ENCODE results near the gene MSRB1.

MSRB1 gene, protein sequence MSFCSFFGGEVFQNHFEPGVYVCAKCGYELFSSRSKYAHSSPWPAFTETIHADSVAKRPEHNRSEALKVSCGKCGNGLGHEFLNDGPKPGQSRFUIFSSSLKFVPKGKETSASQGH

DNA sequence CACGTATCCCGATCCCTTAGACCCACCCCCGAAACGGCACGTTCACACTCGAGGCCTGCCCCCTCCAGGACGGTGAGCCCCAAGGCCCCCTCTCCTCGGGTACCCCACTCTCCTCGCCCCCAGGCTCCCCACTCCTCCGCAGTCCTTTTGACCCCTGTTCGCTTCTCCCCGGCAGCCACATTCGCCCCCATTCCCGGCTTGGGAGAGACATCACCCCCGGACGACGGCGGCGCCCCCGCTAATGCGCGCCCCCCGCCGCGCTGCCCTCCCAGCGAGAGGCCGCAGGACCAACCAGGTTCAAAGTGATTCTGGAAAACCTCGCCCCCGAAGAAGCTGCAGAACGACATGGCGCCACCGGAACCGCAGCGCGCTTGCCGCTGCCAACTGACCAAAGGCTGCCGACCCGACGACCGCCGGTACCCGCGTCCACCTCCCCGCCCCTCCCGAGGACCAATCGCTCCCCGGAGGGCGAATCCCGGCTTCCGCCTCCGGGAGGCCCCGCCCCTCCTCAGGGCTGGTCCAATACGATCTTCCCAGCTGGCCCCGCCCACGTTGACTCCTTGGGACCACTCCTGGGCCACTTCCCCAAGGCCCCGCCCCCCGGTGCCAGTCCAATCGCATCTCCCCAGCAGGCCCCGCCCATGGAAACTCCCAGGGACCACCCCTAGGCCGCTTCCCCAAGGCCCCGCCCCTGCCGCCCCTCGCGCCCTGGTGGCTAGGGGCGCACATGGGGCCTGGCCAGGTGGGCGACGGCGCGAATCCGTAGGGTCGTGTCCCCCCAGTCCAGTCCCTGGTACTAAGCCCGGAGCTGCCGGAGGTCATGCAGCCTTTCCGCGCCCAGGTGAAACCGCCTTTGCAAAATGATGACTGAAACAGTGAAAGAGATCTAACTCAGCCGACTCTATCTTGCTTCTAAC lies at the start of gene MSRB1:
MSRB1 (minus strand) TSS at position 390 of the 917 bp plus-strand sequence; CDS start at position 347, 43 bp downstream.
- peak; percentile 98 for DNase-seq (ENCODE audit: low read depth in 2 of 2, low spot score in 1 of 2)

DNA sequence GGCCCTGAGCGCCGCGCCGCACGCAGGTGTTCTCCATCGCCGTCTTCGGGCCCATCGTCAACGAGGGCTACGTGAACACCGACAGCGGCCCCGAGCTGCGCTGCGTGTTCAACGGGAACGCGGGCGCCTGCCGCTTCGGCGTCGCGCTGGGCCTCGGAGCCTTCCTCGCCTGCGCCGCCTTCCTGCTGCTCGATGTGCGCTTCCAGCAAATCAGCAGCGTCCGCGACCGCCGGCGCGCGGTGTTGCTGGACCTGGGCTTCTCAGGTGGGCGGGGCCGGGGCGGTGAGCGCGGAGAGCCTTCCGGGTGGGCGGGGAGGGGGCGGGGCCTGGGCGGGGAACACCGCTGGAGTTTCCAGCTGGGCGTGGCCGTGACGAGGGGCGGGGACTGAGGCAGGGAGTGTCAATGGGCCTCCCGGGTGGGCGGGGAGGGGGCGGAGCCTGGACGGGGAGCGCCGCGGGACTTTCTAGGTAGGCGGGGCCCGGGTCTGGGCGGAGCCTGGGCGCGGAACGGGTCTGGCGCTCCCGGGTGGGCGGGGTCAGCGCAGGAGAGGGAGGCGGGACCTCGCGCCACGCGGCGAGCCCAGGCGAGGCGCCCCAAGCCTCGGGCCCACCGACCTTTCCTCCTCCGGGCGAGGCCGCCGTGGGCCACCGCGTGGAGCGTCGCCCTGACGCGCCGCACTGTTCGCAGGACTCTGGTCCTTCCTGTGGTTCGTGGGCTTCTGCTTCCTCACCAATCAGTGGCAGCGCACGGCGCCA lies 49.1 kb upstream of the MSRB1 start:
- DNase-seq (ENCODE audit: low read depth in 2 of 2, low spot score in 1 of 2), result peak; percentile 95 to 98

DNA sequence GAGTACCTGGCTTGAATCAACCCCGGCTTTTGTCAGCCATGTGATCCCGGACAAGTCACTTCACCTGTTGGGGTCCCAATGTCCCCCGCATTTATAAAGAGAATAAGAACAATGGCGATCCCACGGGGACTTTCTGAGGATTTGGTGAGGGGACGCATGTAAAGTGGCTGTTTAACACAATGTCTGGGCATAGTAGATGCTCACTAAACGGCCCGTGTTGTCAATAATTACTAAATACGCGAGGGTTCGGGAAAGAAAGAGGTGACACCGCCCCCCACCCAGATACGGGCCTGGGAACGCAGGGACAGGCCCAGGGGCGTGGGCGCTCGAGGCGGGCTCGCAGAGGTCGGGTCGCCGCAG lies 48.6 kb upstream of the MSRB1 start:
- DNase-seq (ENCODE audit: low read depth in 2 of 2, low spot score in 1 of 2), result no peak

DNA sequence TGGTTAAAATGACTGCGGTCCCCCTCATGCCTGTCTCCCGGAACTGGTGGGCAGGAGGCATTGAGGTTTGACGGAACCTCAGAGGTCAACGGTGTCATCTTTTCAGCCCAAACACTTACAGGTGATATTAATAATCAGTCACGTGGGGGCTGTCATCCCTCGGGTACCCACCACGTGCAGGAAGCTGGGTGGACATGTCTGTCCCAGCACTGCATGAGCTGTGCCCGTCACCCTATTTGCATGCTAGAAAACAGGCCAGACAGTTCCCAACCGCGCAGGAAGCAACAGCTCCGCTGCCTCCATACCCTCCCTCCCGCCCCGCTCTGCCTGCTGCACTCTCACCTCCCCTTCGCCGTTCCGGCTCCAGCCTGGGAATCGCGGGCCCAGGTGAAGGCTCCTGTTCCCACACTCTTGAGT lies 48.1 kb upstream of the MSRB1 start:
- DNase-seq (ENCODE audit: low read depth in 2 of 2, low spot score in 1 of 2), result no peak

DNA sequence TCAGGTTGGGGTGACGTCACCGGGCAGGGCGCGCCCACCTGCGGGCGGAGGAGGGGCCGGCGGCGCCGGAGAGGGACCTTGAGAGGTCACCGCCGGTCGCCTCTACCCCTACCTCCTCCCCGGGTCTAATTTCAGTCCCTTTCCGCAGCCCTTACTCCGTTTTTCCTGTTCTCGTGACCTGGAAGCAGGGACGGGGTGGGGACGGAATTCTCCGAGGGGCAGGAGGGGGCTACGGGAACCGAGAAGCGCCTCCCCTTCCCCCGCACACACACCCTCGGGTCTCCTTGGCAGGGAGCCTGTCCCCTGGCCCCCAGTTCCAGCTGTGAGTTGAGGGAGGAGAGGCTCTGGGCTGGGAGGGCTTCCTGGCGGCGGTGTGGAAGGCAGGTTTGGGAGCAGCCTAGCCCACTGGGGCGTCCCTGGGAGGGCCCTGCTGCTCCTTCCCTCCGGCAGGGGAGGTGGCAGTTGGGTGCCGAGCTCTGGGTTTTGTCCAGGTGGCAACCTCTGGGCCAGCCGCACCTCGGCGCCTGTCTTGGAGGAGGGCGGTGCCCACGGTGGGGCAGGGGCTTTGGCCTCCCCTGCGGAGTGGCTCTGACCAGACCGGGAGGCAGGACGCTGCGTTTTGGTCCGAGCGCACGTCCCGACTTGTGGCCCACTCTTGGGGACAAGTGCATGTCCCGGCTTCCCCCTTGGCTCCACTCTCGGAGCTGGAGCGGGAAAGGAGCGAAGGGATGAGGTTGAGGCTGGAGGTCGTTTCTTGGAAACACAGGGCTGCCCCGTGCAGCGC lies 47.5 kb upstream of the MSRB1 start:
- no peak for DNase-seq (ENCODE audit: low read depth in 2 of 2, low spot score in 1 of 2)

DNA sequence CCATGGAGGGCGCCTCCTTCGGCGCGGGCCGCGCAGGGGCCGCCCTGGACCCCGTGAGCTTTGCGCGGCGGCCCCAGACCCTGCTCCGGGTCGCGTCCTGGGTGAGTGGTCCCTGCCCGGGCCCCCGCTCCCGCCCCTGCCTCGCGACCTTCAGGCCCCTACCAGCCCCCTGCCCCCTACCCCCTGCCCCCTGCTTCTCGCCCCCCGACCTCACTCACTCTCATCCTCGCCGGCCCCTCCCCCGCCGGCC lies 47.0 kb upstream of the MSRB1 start:
- DNase-seq (ENCODE audit: low read depth in 2 of 2, low spot score in 1 of 2), result no peak

DNA sequence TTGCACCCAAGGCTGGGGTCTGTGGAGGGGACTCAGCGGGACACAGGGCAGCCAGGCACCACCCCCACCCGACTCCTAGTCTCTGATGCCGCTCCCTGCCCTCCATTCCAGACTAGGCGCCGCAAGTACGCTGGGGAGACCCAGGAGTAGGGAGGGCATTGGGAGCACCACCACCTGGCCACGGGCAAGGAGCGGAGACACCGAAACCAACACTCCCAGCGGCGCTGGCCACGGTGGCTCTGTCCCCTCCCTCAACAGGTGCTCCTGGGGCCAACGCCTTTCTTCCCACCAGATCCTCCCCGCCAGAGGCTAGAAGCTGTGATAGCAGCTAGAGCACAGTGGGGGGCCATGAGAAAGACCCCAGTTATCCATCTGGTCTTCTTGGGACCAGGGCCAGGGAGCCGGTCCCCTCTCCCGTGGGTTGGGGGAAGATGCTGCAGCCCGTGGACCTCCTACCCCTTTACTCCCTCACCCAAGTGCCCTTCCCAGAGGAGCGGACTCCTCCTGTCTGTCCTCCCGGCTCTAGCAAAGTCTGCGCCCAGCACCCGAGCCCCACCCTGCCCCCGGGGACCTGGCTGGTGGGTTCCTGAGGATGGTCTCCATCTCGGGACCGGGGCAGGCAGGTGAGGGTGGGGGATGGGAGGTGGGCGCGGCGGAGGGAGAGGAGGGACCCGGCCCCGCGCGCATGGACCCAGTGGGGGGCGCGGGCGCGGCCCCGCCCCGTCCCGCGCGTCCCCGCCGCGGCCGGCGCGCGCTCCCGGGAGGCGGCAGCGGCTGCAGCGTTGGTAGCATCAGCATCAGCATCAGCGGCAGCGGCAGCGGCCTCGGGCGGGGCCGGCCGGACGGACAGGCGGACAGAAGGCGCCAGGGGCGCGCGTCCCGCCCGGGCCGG lies 46.5 kb upstream of the MSRB1 start, which contains the start of gene SYNGR3:
SYNGR3 (plus strand) TSS at position 762 of the 892 bp plus-strand sequence. CDS start 133 bp downstream, outside the sequence.
- no peak for DNase-seq (ENCODE audit: low read depth in 2 of 2, low spot score in 1 of 2)

DNA sequence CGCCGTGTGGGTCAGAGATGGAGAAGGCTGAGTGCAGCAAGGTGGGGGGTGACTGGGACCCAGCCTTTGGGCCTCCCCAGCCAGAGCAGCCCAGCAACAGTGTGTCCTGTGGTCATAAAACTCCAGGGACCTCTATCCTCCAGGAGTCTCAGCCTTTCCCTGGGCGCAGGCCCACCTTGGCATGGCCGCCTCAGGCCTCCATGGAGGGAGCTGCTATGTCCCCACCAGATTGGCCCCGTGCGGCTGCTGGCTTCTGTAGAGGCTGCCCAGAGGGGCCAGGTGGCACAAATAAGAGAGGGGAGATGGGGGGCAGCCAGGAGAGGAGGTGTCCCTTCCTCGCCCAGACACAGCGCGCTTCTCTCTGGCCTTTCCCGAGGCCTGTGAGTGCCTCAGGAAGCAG lies 44.2 kb upstream of the MSRB1 start:
- DNase-seq (ENCODE audit: low read depth in 2 of 2, low spot score in 1 of 2), result no peak

DNA sequence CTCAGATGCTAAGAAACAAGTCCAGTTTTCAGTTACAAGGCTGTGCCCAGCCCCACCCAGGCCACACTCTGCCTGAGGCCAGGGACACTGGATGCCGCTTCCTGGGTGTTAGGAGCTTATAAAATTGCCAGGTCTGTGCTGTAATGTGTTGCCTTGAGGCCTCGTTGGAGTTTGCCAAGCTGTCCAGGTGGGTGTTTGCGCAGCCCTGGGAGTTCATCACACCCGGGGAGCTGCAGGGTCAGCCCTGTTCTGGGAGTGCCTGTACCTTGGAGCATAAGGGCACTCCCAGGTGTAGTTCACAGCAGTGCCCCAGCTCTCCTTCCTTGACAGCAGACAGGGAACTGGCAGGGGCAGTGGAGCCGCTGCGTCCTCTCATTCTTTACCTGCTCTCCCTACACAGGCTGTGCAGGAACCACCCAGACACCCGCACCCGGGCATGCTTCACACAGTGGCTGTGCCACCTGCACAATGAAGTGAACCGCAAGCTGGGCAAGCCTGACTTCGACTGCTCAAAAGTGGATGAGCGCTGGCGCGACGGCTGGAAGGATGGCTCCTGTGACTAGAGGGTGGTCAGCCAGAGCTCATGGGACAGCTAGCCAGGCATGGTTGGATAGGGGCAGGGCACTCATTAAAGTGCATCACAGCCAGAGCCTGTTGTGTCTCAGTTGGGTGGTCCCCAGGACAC lies 42.6 kb upstream of the MSRB1 start:
- DNase-seq (ENCODE audit: low read depth in 2 of 2, low spot score in 1 of 2), result no peak

DNA sequence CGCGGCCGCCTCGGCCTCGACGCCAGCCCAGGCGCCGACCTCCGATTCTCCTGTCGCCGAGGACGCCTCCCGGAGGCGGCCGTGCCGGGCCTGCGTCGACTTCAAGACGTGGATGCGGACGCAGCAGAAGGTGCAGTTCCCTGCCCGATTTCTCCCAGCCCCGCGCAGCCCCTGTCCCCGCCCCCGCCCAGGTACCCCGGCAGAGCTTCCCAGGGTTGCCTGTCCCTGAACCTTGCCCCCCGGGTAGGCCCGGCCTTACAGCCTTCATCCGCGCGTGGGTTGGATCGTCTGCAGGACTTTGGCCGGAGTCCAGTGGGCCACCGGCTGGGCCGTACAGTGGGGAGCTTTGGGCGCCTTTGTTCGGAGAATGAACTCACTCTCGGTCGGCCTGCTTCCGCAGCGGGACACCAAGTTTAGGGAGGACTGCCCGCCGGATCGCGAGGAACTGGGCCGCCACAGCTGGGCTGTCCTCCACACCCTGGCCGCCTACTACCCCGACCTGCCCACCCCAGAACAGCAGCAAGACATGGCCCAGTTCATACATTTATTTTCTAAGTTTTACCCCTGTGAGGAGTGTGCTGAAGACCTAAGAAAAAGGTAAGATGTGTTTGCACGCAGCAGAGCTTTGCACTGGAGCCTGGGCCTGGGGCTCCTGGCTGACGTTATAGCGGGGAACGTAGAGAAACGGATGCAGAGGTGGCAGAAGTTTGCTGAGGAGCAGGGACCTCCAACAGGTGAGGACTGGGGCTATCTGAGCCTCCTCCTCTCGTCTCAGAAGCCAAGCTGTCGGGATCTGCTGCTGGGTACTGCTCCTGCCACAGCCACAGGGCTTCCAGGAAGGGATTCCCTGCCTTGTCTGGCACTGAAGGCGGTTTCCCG lies 41.6 kb upstream of the MSRB1 start:
- DNase-seq (ENCODE audit: low read depth in 2 of 2, low spot score in 1 of 2), result no peak

DNA sequence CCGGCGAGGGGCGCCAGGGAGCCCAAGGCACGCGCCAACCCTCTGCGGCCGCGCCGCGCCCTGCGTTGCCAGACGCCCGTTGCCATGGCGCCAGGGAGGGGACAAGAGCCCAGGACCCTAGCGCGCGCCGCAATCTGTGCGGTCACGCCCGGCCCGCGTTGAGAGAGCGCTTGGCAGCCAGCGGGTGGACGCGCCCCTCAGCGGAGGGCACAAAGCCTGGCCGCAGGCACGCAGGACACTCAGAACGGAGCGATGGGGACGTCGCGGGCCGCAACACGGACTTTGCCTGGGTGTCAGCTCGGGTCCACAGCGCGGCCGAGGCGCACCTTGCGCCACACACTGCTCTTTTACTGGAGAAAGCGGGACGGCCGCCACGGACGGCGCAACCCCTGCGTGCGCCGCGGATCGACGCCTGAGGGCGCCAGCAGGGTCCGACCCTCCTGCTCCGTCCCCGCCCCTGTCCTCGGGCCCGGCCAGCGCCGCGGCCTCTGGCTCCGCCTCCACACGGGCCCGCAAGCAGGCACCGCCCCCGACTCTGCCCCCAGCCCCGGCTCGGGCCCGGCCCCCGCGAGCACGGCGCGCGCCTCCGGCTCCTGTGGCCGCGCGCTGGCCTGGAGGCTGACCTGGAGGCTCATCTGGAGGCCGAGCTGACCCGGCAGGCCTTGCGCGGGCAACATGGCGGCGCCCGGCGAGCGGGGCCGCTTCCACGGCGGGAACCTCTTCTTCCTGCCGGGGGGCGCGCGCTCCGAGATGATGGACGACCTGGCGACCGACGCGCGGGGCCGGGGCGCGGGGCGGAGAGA lies 40.7 kb upstream of the MSRB1 start, which contains the start of gene GFER:
GFER (plus strand) TSS at position 650 of the 803 bp plus-strand sequence; CDS start at position 676, 26 bp downstream.
- DNase-seq (ENCODE audit: low read depth in 2 of 2, low spot score in 1 of 2), result no peak

DNA sequence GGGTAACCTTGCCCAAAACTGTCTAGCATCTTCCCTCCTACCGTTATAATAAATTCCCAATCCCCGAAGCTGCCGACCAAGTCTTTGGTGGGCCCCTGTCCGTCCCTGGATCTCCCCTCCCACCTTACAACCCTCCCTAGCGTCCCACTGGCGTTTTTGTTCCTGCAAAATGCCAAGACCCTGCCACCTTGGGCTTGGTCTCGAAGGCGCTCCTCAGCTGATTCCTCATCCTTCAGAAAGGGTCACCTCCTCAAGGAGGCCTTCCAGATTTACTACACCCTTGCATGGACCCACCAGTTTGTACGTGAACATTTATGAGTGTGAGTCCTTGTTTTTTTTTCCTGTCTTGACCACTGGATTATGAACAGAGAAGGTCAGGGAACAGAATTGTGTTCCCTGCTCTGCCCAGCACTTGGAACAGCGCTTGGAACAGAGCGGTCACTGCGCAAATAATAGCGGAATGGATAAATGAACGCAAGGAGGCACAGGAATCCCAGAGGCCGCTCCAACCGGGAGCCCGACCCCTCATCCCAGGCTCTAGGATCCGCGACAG lies 40.1 kb upstream of the MSRB1 start:
- DNase-seq (ENCODE audit: low read depth in 2 of 2, low spot score in 1 of 2), result no peak

DNA sequence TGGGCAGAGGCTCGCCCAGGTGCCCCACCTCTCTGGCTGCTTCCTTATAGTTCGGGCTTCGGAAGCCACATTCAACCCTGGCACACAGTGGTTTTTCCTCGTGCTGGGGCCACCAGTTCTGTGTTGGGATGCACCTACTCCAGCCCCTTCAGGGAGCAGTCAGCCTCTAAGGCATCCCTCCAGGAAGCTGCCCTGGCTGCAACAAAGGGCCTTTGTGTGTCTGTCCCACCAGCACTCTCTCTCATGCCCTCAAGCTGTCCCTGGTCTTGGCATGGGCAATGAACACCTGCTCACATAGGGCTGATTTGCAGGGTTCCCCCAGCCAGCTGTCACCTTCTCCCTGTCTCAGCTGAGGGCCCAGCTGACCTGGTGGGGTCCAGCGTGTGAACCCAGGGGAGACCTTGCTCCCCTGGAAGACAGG lies 39.0 kb upstream of the MSRB1 start:
- no peak for DNase-seq (ENCODE audit: low read depth in 2 of 2, low spot score in 1 of 2)

DNA sequence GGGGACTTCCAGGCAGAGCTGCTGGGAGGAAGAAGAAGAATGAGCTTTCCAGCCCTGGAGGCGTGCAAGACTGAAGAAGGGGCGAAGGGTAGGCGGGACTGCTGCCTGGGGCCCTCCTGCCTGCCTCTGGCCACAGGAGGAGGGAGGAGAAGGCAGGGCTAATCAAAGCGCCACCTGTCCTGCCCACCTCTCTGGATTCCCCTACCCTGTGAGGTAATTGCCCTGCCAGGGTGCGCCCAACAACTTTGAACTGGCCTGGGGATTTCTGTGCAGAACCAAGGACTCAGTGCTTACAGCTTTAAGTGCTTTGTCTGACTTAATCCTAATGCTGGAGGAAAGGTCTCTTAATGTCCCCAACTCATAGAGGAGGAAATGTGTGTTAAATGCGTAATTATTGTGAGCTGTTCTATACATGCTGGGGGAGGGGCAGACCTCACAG lies 38.4 kb upstream of the MSRB1 start, which contains the start of gene NOXO1:
NOXO1 (minus strand) TSS at position 72 of the 439 bp plus-strand sequence. CDS start 290 bp downstream, outside the sequence.
- DNase-seq (ENCODE audit: low read depth in 2 of 2, low spot score in 1 of 2), result no peak

DNA sequence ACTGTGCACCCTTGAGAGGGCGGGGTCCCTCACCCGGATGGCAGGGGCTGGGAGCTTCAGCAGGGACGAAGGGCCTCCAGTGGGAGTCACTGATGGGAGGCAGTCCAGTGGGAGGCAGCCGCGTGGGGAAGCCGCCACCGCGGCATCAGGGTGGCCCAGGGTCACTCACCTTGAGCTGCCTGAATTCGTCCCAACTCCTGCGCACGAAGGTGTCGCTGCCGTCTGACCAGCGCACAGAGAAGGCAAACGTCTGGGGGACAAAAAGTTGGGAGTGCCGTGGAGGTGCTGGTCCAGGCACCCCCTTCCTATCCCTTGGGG lies 37.7 kb upstream of the MSRB1 start:
- DNase-seq (ENCODE audit: low read depth in 2 of 2, low spot score in 1 of 2), result no peak

DNA sequence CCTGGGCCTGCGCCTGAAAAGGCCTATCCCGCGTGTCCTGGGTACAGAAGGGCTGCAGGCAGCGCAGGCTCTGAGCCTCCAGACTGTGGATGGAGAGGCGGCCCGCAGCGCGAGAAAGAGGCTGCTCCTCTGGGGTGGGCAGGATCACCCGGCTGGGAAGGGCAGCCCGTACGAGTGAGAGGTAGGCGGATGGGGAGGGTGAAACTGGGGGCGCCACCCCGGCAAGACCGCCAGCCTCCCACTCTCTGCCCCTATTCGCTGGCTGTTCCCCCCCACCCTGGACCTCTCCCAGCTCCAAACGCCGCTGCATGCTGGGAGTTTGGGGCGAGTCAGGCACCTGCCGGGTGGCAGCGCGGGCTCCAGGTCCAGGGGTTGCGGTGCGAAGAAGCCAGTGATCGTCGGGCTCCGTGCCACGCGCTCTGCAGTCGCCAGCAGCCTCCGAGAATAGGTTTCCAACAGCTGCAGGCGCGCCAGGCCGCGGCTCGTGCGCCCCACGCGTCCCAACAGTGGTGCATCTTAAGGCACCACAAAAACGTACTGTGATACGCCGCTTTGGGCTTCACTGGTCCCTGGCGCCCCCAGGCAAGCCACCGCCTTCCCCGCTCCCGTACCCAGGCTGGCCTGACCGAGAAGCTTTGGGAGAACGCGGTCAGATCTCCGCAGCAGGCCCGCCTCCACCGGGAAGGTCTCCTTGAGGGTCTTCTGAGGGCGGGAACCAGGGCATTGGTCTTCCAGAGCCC lies 37.2 kb upstream of the MSRB1 start:
- no peak for DNase-seq (ENCODE audit: low read depth in 2 of 2, low spot score in 1 of 2)
